ENCODE results near the gene TUNAR. TPM values are rescaled to one million over a fixed set of nuclear protein-coding genes. Genes with fewer than 3 reads are reported as not detected.

The TUNAR gene
- total RNA-seq, 1 donor from 2014 or later, result not detected

GRCh38 chr14:95872777-95873176 lies 3.9 kb upstream of the TUNAR start:
- DNase-seq (ENCODE audit: low spot score), result no peak

- DNase-seq (ENCODE audit: low spot score), result no peak
These were observed 536 bp upstream of the TUNAR start for GRCh38 chr14:95875831-95876760.

- no peak for DNase-seq (ENCODE audit: low spot score)
These were observed 1.0 kb downstream of the TUNAR start for GRCh38 chr14:95877633-95878032.

- DNase-seq (ENCODE audit: low spot score), result no peak
These were observed 7.7 kb downstream of the TUNAR start for GRCh38 chr14:95884377-95884776.

- no peak for DNase-seq (ENCODE audit: low spot score)
These were observed 8.6 kb downstream of the TUNAR start for GRCh38 chr14:95885278-95885677.

- no peak for DNase-seq (ENCODE audit: low spot score)
These were observed 9.2 kb downstream of the TUNAR start for GRCh38 chr14:95885866-95886265.

- no peak for DNase-seq (ENCODE audit: low spot score)
These were observed 9.9 kb downstream of the TUNAR start for GRCh38 chr14:95886366-95887056.

GRCh38 chr14:95887351-95887750 lies 10.7 kb downstream of the TUNAR start:
- DNase-seq (ENCODE audit: low spot score), result no peak

GRCh38 chr14:95889236-95889979 lies 12.8 kb downstream of the TUNAR start:
- no peak for DNase-seq (ENCODE audit: low spot score)

- no peak for DNase-seq (ENCODE audit: low spot score)
These were observed 15.1 kb downstream of the TUNAR start for GRCh38 chr14:95891742-95892141.

- no peak for DNase-seq (ENCODE audit: low spot score)
These were observed 15.5 kb downstream of the TUNAR start for GRCh38 chr14:95892142-95892541.

GRCh38 chr14:95895720-95896119 lies 19.1 kb downstream of the TUNAR start:
- DNase-seq (ENCODE audit: low spot score), result no peak

GRCh38 chr14:95896498-95897135 lies 20.0 kb downstream of the TUNAR start:
- no peak for DNase-seq (ENCODE audit: low spot score)

GRCh38 chr14:95897280-95897679 lies 20.6 kb downstream of the TUNAR start:
- no peak for DNase-seq (ENCODE audit: low spot score)

- DNase-seq (ENCODE audit: low spot score), result peak; percentile 46
These were observed 24.4 kb downstream of the TUNAR start for GRCh38 chr14:95901054-95901453.

- DNase-seq (ENCODE audit: low spot score), result no peak
These were observed 25.7 kb downstream of the TUNAR start for GRCh38 chr14:95902273-95902826.

- DNase-seq (ENCODE audit: low spot score), result no peak
These were observed 26.5 kb downstream of the TUNAR start for GRCh38 chr14:95903165-95903564.

GRCh38 chr14:95903616-95904107 lies 27.0 kb downstream of the TUNAR start:
- DNase-seq (ENCODE audit: low spot score), result no peak

- DNase-seq (ENCODE audit: low spot score), result no peak
These were observed 30.0 kb downstream of the TUNAR start for GRCh38 chr14:95906591-95906990.

GRCh38 chr14:95910628-95911027 lies 34.0 kb downstream of the TUNAR start:
- no peak for DNase-seq (ENCODE audit: low spot score)

GRCh38 chr14:95911456-95911855 lies 34.8 kb downstream of the TUNAR start:
- DNase-seq (ENCODE audit: low spot score), result no peak
